VCaP (cell line): ENCODE measurements around the gene HPS1.

ENCODE experiments used
- H3K27ac ChIP-seq: fragments of 450-650 bp; 2 replicates; pipeline ENCODE4 v1.5.1; 2017
- TF ChIP-seq, protein P1 (sequence below): fragments of 450-650 bp; conservative IDR thresholded peaks from 2 replicates; pipeline ENCODE4 v1.5.1; 2017; ENCODE audit warnings: mild to moderate bottlenecking, moderate library complexity

The HPS1 gene

DNA sequence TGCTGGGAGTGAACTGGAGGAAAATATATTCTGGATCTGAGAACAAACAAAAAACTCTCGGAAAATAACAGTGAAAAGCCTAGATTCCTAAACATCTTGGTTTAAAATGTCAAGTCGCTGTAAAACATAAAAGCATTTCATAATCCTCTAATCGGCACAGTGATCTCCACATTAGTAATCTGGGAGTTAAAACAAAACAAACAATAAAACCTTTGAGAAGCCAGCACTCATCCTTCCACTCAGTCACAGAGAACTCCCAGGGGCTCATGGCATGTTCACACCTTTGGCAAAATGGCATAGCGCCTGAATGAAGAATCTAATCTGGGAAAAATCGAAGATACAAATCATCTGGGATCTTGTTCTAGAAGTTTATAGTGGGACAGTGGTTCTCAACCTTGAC is 24.1 kb upstream of the HPS1 start:
- no peak overlapping the region for H3K27ac ChIP-seq
- TF ChIP-seq, protein P1, sequence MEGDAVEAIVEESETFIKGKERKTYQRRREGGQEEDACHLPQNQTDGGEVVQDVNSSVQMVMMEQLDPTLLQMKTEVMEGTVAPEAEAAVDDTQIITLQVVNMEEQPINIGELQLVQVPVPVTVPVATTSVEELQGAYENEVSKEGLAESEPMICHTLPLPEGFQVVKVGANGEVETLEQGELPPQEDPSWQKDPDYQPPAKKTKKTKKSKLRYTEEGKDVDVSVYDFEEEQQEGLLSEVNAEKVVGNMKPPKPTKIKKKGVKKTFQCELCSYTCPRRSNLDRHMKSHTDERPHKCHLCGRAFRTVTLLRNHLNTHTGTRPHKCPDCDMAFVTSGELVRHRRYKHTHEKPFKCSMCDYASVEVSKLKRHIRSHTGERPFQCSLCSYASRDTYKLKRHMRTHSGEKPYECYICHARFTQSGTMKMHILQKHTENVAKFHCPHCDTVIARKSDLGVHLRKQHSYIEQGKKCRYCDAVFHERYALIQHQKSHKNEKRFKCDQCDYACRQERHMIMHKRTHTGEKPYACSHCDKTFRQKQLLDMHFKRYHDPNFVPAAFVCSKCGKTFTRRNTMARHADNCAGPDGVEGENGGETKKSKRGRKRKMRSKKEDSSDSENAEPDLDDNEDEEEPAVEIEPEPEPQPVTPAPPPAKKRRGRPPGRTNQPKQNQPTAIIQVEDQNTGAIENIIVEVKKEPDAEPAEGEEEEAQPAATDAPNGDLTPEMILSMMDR: no peak

DNA sequence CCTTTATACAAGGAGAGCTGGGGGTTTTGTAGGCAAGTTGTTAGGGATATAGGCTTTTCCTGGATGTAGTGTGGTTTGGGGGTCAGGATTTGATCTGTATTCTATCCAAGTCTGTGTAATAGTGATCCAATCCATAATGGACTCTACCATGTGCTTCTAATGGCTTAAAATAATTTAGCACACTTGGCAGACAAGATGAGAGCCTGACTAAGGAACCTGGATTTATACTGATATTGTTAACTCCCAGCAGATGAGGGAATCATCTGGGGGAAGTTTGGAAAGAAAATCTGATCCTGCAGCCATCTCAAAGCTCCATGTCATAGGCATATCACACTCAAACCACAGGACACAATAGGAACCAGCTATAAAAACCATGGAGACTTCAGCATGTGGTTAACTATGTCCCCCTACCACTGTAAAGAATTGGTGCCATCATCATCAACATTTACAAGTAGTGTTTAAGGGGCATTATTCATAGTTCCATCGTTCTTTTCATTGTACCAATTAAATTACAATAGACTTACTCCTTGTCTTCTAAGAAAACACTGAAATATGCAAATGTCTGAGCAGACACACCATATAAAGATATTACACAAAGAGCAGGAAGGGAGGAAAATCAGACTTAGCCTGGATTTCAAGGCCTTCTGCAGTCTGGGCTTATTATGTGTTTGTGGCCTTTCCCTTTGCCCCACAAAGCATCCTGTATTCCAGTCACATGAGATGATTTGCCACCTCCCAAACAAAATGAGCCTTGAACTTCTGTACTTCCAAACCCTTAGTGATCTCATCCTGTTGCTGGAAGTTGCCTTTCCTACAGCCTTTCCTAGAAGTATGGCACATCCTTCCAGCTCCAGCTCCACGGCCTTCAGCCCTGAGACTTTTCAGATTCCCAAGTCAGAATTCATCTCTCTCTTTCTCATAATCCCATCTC is 22.5 kb upstream of the HPS1 start:
- no peak overlapping the region for H3K27ac ChIP-seq
- TF ChIP-seq, protein P1: no peak

DNA sequence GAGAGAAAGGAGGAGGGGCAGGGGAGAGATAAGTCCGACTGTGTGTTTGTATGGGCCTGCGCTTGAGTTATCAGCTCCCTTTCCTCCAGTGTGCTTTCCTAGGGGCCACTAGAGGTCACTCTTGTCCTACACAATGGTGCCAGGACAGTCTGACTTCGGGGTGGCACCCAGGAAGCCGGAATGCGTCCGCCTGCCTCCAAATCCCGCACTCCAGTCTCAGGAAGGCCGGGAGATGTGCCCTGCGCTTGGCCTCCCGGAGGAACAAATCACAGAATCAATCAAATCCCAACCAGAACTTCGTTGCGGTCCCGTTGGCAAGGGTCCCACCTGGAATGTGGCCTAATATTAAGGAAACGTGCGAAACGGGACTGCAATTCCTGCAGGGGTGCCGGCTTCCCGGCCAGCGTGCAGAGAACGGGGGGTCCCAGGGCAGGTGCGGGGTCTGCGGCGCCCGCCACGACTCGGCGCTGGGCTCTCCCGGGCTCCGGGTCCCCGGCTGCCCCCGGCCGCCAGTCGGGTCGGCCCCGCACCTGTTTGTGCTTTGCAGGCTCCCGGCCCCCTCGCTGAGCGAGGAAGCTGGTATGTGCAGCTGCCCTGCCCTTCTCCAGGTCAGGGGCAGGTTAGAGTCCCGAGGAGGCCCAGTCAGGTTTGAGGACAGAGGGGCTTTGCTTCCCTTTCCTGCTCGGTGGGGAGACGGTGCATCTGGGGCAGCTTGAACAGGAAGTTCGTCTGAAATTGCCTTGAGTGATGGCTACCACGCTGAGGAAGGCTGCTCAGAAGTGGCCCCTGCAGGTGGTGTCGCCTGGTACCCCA is 21.0 kb upstream of the HPS1 start:
- TF ChIP-seq, protein P1: peak; percentile 83
- H3K27ac ChIP-seq: peak overlapping the region; percentile 53; the same call in 1 of the 2 replicates

DNA sequence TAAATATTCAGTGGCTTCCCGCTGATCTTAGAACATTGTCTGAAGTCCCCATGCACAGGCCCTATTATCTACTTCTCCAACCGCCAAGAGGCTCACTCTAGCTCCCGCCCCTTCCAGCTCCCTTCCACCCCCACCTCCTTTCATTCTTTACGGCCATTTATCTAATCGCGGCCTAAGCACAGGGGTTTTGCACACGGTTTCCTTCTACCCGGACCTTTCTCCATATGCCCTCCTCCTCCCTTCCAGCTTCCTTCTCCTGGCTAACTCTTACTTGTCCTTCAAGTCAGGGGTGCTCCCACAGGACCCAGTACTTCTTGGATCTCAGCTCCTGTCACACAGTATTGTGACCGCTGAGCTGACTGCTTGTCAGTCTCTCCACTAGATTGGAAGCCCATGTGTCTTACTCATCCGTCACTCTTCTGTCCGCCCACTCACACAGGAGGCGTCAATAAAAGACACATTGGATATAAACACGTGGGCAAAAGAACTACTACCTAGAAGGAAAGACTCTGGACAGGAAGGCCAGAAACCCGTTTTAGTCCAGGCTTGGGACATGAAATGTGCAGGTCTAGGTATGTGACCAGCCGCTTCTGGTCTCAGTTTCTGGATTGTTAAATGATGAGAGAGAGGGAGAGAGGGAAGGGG is 20.2 kb upstream of the HPS1 start:
- TF ChIP-seq, protein P1: no peak
- H3K27ac ChIP-seq: no peak overlapping the region; the same call in 1 of the 2 replicates

DNA sequence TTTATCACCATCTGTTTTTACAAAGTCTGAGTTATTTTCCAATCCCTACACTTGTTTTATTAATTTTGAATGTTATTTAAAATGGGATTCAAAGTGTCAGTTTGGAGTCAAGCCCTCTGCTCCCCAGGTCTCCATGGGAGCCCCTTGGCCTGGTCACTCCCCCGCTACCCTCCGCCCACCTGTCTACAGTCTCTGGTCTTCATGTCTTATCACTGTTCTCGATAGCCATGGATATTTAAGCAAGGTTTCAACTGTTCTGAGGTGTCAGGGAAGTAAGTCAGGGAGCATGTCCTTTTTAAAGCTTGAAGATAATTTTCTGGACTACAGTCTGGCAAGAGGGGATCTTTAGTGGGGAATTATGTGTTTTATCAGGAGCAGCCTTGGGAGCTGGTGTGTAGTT is 19.1 kb upstream of the HPS1 start:
- no peak overlapping the region for H3K27ac ChIP-seq
- TF ChIP-seq, protein P1: no peak

DNA sequence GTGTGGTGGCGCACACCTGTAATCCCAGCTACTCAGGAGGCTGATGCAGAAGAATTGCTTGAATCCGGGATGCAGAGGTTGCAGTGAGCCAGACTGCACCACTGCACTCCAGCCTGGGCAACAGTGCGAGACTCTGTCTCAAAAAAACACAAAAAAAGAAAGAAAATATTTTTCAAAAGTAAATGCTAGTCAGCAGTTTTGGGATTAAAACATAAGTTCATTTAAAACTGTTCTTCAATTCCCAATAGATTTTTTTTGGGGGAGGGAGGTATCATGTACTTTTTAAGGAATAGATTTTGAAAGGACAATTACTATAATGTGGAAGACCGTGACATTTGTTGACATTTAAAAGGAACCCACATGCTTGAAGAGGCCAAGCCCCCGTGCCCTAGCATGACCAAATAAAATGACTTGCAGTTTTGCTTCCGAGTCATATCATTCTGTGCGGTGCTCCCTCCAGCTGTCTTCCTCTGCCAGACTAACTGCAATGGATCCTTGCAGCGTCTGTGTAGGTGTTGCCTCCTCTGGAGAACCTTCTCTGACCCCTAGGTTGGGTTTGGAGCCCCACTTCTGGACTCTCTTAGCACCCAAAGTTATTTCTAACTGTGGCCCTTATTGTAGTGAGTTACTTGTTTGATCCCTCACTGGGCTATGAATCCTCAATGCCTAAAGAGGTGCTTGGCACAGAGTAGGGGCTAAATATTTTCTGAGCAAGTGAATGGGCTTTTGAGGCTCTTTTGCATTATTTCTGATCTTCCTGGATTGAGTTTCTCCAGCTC is 17.4 kb upstream of the HPS1 start:
- no peak overlapping the region for H3K27ac ChIP-seq
- TF ChIP-seq, protein P1: no peak
